CD14-positive monocyte (primary cell): ENCODE data around the gene DNMT3A. TPM values are rescaled to one million over a fixed set of nuclear protein-coding genes. Genes with fewer than 3 reads are reported as not detected.

Experiments used
- DNase-seq, 3 donors: peaks; one replicate each; pipeline ENCODE4 v3.0.0-alpha.2; 2011 to 2022
- H2AFZ ChIP-seq: 2 replicates; pipeline ENCODE4 v1.6.0; 2012; ENCODE audit warnings: mild to moderate bottlenecking, low read depth, low read length, inconsistent platforms; ENCODE audit not compliant: insufficient read depth, poor library complexity, severe bottlenecking
- H3K27ac ChIP-seq, 2 donors: 1 replicate in 1 of 2; 2 replicates in 1 of 2; pipeline ENCODE4 v1.5.1; 2012 to 2013; ENCODE audit warnings: low read length in 2 of 2, control low read depth in 1 of 2, inconsistent platforms in 1 of 2, low read depth in 1 of 2, mild to moderate bottlenecking in 1 of 2
- H3K27me3 ChIP-seq, 2 donors: one replicate each; pipeline versions ENCODE4 v1.6.0 to v1.6.1; 2011 to 2013; ENCODE audit warnings: low read length in 2 of 2; ENCODE audit not compliant: control insufficient read depth in 2 of 2, insufficient read depth in 2 of 2
- H3K36me3 ChIP-seq, 2 donors: replicated peaks in 1 of 2; 1 replicate in 1 of 2; 2 replicates in 1 of 2; pipeline versions ENCODE4 v1.5.1 to v1.6.1; 2012 to 2013; ENCODE audit warnings: low read length in 2 of 2, control low read depth in 1 of 2, inconsistent platforms in 1 of 2, mild to moderate bottlenecking in 1 of 2; ENCODE audit not compliant: insufficient read depth in 2 of 2, control insufficient read depth in 1 of 2
- H3K4me1 ChIP-seq, 2 donors: 1 replicate in 1 of 2; 2 replicates in 1 of 2; pipeline versions ENCODE4 v1.5.1 to v1.6.1; 2012 to 2013; ENCODE audit warnings: low read length in 2 of 2, control low read depth in 1 of 2, inconsistent platforms in 1 of 2, mild to moderate bottlenecking in 1 of 2, moderate library complexity in 1 of 2; ENCODE audit not compliant: insufficient read depth in 2 of 2, control insufficient read depth in 1 of 2
- H3K4me2 ChIP-seq: replicated peaks from 2 replicates; pipeline ENCODE3; 2012; ENCODE audit warnings: low read length, moderate library complexity, mild to moderate bottlenecking; ENCODE audit not compliant: poor library complexity, severe bottlenecking; ENCODE audit errors: extremely low read depth
- H3K4me3 ChIP-seq, 3 experiments: fragments of 200-600 bp in 1 of 3; sonication (generic) in 1 of 3; replicated peaks in 1 of 3; 1 replicate in 2 of 3; 2 replicates in 1 of 3; pipeline ENCODE4 v1.5.1; 2011 to 2013; ENCODE audit warnings: low read length in 3 of 3, mild to moderate bottlenecking in 3 of 3, control low read depth in 2 of 3, low read depth in 2 of 3, inconsistent platforms in 1 of 3, moderate library complexity in 1 of 3
- H3K79me2 ChIP-seq: 2 replicates; pipeline ENCODE4 v1.6.0; 2012; ENCODE audit warnings: mild to moderate bottlenecking, control low read depth, inconsistent platforms, low read length, moderate library complexity; ENCODE audit not compliant: insufficient read depth
- H3K9ac ChIP-seq: 2 replicates; pipeline ENCODE4 v1.6.0; 2017; ENCODE audit warnings: low read length, mild to moderate bottlenecking; ENCODE audit not compliant: insufficient read depth, poor library complexity, severe bottlenecking
- H3K9me3 ChIP-seq, 2 donors: replicated peaks in 1 of 2; 1 replicate in 1 of 2; 2 replicates in 1 of 2; pipeline versions ENCODE4 v1.5.1 to v1.6.1; 2012 to 2013; ENCODE audit warnings: low read length in 2 of 2, control low read depth in 1 of 2; ENCODE audit not compliant: control insufficient read depth in 1 of 2, insufficient read depth in 1 of 2
- H4K20me1 ChIP-seq: 2 replicates; pipeline ENCODE4 v1.6.0; 2012; ENCODE audit warnings: mild to moderate bottlenecking, low read length, control low read depth, moderate library complexity; ENCODE audit not compliant: insufficient read depth
- H3K27ac Mint-ChIP-seq, 7 donors: one replicate each; pipeline ENCODE4 v1.8.0; 2020; ENCODE audit warnings: mild to moderate bottlenecking in 7 of 7, mixed read lengths in 7 of 7, moderate library complexity in 6 of 7, inconsistent platforms in 2 of 7
- H3K27me3 Mint-ChIP-seq, 3 donors: one replicate each; pipeline ENCODE4 v1.8.0; 2021 to 2022; ENCODE audit warnings: low read depth in 3 of 3, mild to moderate bottlenecking in 3 of 3, mixed read lengths in 3 of 3, moderate library complexity in 3 of 3, inconsistent platforms in 1 of 3
- H3K36me3 Mint-ChIP-seq, 2 donors: one replicate each; pipeline ENCODE4 v1.8.0; 2020; ENCODE audit warnings: mixed read lengths in 2 of 2, inconsistent platforms in 1 of 2, mild to moderate bottlenecking in 1 of 2
- H3K4me1 Mint-ChIP-seq: one replicate; pipeline ENCODE4 v1.8.0; 2020; ENCODE audit warnings: mild to moderate bottlenecking, mixed read lengths
- H3K4me3 Mint-ChIP-seq, 2 donors: one replicate each; pipeline ENCODE4 v1.8.0; 2020; ENCODE audit warnings: mild to moderate bottlenecking in 2 of 2, mixed read lengths in 2 of 2, moderate library complexity in 1 of 2
- H3K9me3 Mint-ChIP-seq, 7 donors: one replicate each; pipeline ENCODE4 v1.8.0; 2020 to 2022; ENCODE audit warnings: mixed read lengths in 7 of 7, mild to moderate bottlenecking in 6 of 7, moderate library complexity in 6 of 7, inconsistent platforms in 2 of 7
- WGBS: methylation state at CpG from one replicate; pipeline ENCODE4 v1.1.5; 2013; ENCODE audit warnings: missing lambda C conversion rate; ENCODE audit not compliant: insufficient coverage; 5-methylcytosine and 5-hydroxymethylcytosine counted together
- intact Hi-C, 2 donors: fragments of 100-400 bp; cut with micrococcal nuclease; formaldehyde crosslinking; loops; one replicate each; pipeline versions ENCODE4 v1.15.0 to v1.15.1; 2023
- polyA plus RNA-seq, 3 donors: library from polyadenylated mRNA; depleted of rRNA in 1 of 3; unstranded in 2 of 3; stranded (reverse) in 1 of 3; fragments of 300-500 nt in 2 of 3; fragments of >200 nt in 1 of 3; fragmentation: Illumina TruSeq in 2 of 3; gene quantifications; 1 replicate in 2 of 3; 2 replicates in 1 of 3; pipeline ENCODE4 v1.2.3, GENCODE V29; 2012 to 2021
- TF ChIP-seq, protein P1 (sequence below): fragments of 200-600 bp; IDR thresholded peaks from one replicate; pipeline ENCODE4 v1.8.0; 2022; ENCODE audit warnings: antibody characterized with exemption, mild to moderate bottlenecking

The DNMT3A gene
- polyA plus RNA-seq, 3 donors, result 1.7 to 7.9 (median 2.7) TPM

DNA sequence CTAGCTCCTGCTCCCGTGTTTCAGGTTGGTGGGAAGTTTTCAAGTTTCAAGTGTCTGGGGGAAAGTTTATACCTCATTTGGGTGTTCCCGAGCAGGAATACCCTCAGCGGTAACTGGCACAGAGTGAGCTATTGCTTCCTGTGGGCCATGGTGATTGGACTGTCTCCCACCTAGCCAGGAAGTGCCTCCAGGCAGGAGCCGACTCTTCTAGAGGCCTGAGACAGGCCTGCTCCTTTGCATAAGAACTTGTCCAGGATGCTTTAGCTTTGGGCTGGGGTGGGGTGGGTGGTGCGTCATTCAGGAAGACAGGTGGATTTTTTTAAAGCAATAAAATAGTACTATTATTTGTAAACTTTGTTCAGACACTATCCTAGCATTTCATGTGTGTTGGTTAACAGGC, 23.5 kb upstream of the DNMT3A start:
- Histone ChIP-seq H3K4me1 (peaks cover 12 to 19% of the 10 kb centered on the region in 2 donors), H3K79me2 (no peaks in the 10 kb centered on the region), H2AFZ (no peak overlapping the region), H3K27me3 (no peaks in the 10 kb centered on the region), H3K4me3 (no peak overlapping the region), H3K27ac (no peak overlapping the region), H3K36me3 (no peaks in the 10 kb centered on the region), H3K9me3 (no peaks in the 10 kb centered on the region), H3K4me2 (no peak overlapping the region), H4K20me1 (no peaks in the 10 kb centered on the region), H3K9ac (no peak overlapping the region)
- H3K36me3 Mint-ChIP-seq, result no peaks in the 10 kb centered on the region
- H3K27ac Mint-ChIP-seq, result no peak overlapping the region
- no peaks in the 10 kb centered on the region for H3K9me3 Mint-ChIP-seq
- intact Hi-C loops, result no loop called here
- no peak overlapping the region for H3K4me3 Mint-ChIP-seq
- TF ChIP-seq, protein P1, sequence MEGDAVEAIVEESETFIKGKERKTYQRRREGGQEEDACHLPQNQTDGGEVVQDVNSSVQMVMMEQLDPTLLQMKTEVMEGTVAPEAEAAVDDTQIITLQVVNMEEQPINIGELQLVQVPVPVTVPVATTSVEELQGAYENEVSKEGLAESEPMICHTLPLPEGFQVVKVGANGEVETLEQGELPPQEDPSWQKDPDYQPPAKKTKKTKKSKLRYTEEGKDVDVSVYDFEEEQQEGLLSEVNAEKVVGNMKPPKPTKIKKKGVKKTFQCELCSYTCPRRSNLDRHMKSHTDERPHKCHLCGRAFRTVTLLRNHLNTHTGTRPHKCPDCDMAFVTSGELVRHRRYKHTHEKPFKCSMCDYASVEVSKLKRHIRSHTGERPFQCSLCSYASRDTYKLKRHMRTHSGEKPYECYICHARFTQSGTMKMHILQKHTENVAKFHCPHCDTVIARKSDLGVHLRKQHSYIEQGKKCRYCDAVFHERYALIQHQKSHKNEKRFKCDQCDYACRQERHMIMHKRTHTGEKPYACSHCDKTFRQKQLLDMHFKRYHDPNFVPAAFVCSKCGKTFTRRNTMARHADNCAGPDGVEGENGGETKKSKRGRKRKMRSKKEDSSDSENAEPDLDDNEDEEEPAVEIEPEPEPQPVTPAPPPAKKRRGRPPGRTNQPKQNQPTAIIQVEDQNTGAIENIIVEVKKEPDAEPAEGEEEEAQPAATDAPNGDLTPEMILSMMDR, result no peak
- H3K27me3 Mint-ChIP-seq, result peaks cover 0 to 15% (median 7%) of the 10 kb centered on the region in 3 donors
- H3K4me1 Mint-ChIP-seq, result peaks cover 12% of the 10 kb centered on the region
- WGBS, result 50% methylated on average over 3 of the region's 5 CpGs
- no peak for DNase-seq

DNA sequence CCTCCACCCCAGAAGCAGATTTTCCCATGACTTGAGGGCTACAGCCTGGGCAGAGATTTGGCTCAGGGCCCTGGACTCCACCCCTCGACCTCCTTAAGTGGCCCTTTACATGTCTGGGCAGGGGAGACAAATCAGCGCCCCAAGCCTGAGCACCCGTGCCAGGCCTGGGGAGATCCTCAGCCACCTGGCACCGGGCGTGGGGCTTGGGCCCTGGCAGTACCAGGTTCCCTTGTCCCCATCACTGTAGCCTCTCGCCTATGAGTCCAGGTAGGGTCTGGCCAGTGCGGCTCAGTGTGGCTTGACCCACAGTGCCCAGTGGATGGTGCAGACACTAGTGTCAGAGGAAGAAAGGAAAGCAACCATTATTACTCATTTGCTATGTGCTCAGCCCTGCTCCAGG, 22.0 kb upstream of the DNMT3A start:
- Mint-ChIP-seq H3K4me3 (no peak overlapping the region), H3K36me3 (no peaks in the 10 kb centered on the region), H3K27ac (no peak overlapping the region), H3K9me3 (no peaks in the 10 kb centered on the region), H3K4me1 (peaks cover 12% of the 10 kb centered on the region), H3K27me3 (peaks cover under 1 to 10% (median 4%) of the 10 kb centered on the region in 3 donors)
- H3K27ac ChIP-seq, result no peak overlapping the region
- no peak overlapping the region for H3K9ac ChIP-seq
- H3K4me2 ChIP-seq, result no peak overlapping the region
- H4K20me1 ChIP-seq, result no peaks in the 10 kb centered on the region
- H3K9me3 ChIP-seq, result no peaks in the 10 kb centered on the region
- intact Hi-C loops, result loop anchor here in 1 of 2 donors (5.0 kb wide), 1 partner anchor 204 kb away; no protein-coding TSS in a partner anchor
- no peak overlapping the region for H3K4me3 ChIP-seq
- no peak for DNase-seq
- no peak overlapping the region for H2AFZ ChIP-seq
- H3K36me3 ChIP-seq, result no peaks in the 10 kb centered on the region
- H3K27me3 ChIP-seq, result no peaks in the 10 kb centered on the region
- H3K79me2 ChIP-seq, result no peaks in the 10 kb centered on the region
- peaks cover 12 to 19% of the 10 kb centered on the region in 2 donors for H3K4me1 ChIP-seq
- 100% methylated on average over 5 of the region's 7 CpGs for WGBS
- TF ChIP-seq, protein P1, result no peak
